ENCODE data around the gene ATE1. TPM values are rescaled to one million over a fixed set of nuclear protein-coding genes. Genes with fewer than 3 reads are reported as not detected.

The ATE1 gene
- total and polyA plus RNA-seq, 2 donors (not counting 1 experiment from before 2014, with no cell fraction given) = 8.2 to 32.0 TPM

GRCh38 chr10:121952226-121952625 is 24.4 kb upstream of the ATE1 start:
- Histone ChIP-seq H3K79me2 (ENCODE audit: control insufficient read depth, insufficient read depth, low read length) (no peaks in the 10 kb centered on the region), H3K4me2 (replicated peaks; ENCODE audit: low read depth, low read length, poor library complexity, severe bottlenecking) (no peak overlapping the region), H3K9ac (ENCODE audit: low read length) (no peak overlapping the region), H3K27me3 (replicated peaks in 1 of 4; ENCODE audit: control extremely low read depth in 1 of 4, control insufficient read depth in 3 of 4, insufficient read depth in 4 of 4, low read length in 3 of 4) (no peaks in the 10 kb centered on the region), H3K9me3 (ENCODE audit: control extremely low read depth in 1 of 3, control insufficient read depth in 2 of 3, insufficient read depth in 1 of 3, low read length in 2 of 3) (no peaks in the 10 kb centered on the region), H2AFZ (ENCODE audit: insufficient read depth, low read depth, low read length, poor library complexity, severe bottlenecking) (no peak overlapping the region), H3K36me3 (replicated peaks in 1 of 2; ENCODE audit: control extremely low read depth in 1 of 2, control insufficient read depth in 1 of 2, extremely low read depth in 1 of 2, insufficient read depth in 2 of 2, low read length in 1 of 2) (peaks cover 1 to 8% of the 10 kb centered on the region in 2 experiments), H3K4me3 (ENCODE audit: control extremely low read depth in 1 of 5, extremely low read depth in 1 of 5, insufficient read depth in 1 of 5, low read depth in 2 of 5, low read length in 4 of 5) (no peak overlapping the region), H3K4me1 (ENCODE audit: control insufficient read depth in 2 of 2, insufficient read depth in 2 of 2, low read length in 2 of 2) (no peaks in the 10 kb centered on the region), H4K20me1 (ENCODE audit: control insufficient read depth, insufficient read depth, low read length, poor library complexity, severe bottlenecking) (no peaks in the 10 kb centered on the region), H3K27ac (ENCODE audit: low read length in 2 of 2) (no peak overlapping the region)
- Mint-ChIP-seq H3K9me3 (ENCODE audit: insufficient read depth) (no peaks in the 10 kb centered on the region), H3K4me1 (no peaks in the 10 kb centered on the region), H3K27ac (no peak overlapping the region), H3K27me3 (no peaks in the 10 kb centered on the region), H3K4me3 (no peak overlapping the region)
- TF ChIP-seq EZH2 (IDR thresholded peaks at IDR 0.05; ENCODE audit: borderline replicate concordance, insufficient read depth, low read depth, low read length, poor library complexity, severe bottlenecking) = no peak
- TF ChIP-seq CTCF (IDR thresholded peaks at IDR 0.05) = no peak
- ATAC-seq (ENCODE audit: low read depth) (no peak), DNase-seq (no peak)
- intact Hi-C loops (cut with micrococcal nuclease) = no loop called here
- ChIA-PET POLR2A (no interaction called here), CTCF (no interaction called here)
- 100% methylated on average over 4 of the region's 5 CpGs for WGBS (ENCODE audit: insufficient coverage)

- CTCF ChIA-PET = no interaction called here
- no peaks in the 10 kb centered on the region for H3K27me3 Mint-ChIP-seq
- Histone ChIP-seq H3K27me3 (replicated peaks in 1 of 4; ENCODE audit: control extremely low read depth in 1 of 4, control insufficient read depth in 3 of 4, insufficient read depth in 4 of 4, low read length in 3 of 4) (no peaks in the 10 kb centered on the region), H3K4me2 (replicated peaks; ENCODE audit: low read depth, low read length, poor library complexity, severe bottlenecking) (no peak overlapping the region), H3K27ac (ENCODE audit: low read length in 2 of 2) (no peak overlapping the region), H3K4me1 (ENCODE audit: control insufficient read depth in 2 of 2, insufficient read depth in 2 of 2, low read length in 2 of 2) (no peaks in the 10 kb centered on the region), H3K36me3 (replicated peaks in 1 of 2; ENCODE audit: control extremely low read depth in 1 of 2, control insufficient read depth in 1 of 2, extremely low read depth in 1 of 2, insufficient read depth in 2 of 2, low read length in 1 of 2) (no peaks in the 10 kb centered on the region), H2AFZ (ENCODE audit: insufficient read depth, low read depth, low read length, poor library complexity, severe bottlenecking) (no peak overlapping the region), H3K9me3 (ENCODE audit: control extremely low read depth in 1 of 3, control insufficient read depth in 2 of 3, insufficient read depth in 1 of 3, low read length in 2 of 3) (no peaks in the 10 kb centered on the region), H3K79me2 (ENCODE audit: control insufficient read depth, insufficient read depth, low read length) (no peaks in the 10 kb centered on the region), H4K20me1 (ENCODE audit: control insufficient read depth, insufficient read depth, low read length, poor library complexity, severe bottlenecking) (no peaks in the 10 kb centered on the region), H3K4me3 (ENCODE audit: control extremely low read depth in 1 of 5, extremely low read depth in 1 of 5, insufficient read depth in 1 of 5, low read depth in 2 of 5, low read length in 4 of 5) (no peak overlapping the region), H3K9ac (ENCODE audit: low read length) (no peak overlapping the region)
- POLR2A ChIA-PET = no interaction called here
- no peak overlapping the region for H3K4me3 Mint-ChIP-seq
- ATAC-seq (ENCODE audit: low read depth) = no peak
- no peaks in the 10 kb centered on the region for H3K9me3 Mint-ChIP-seq (ENCODE audit: insufficient read depth)
- no peak overlapping the region for H3K27ac Mint-ChIP-seq
- intact Hi-C loops (cut with micrococcal nuclease) = no loop called here
- 100% methylated on average over 1 of the region's 3 CpGs for WGBS (ENCODE audit: insufficient coverage)
- H3K4me1 Mint-ChIP-seq = no peaks in the 10 kb centered on the region
- TF ChIP-seq CTCF (IDR thresholded peaks at IDR 0.05) (no peak), EZH2 (IDR thresholded peaks at IDR 0.05; ENCODE audit: borderline replicate concordance, insufficient read depth, low read depth, low read length, poor library complexity, severe bottlenecking) (no peak)
- no peak for DNase-seq
These were observed 21.6 kb upstream of the ATE1 start for GRCh38 chr10:121949451-121949850.

All from B cell (primary cell).